Measurements from ENCODE around the gene CD48. TPM values are rescaled to one million over a fixed set of nuclear protein-coding genes. Genes with fewer than 3 reads are reported as not detected.

Gene CD48
- polyA plus RNA-seq, 1 of the 3 experiments (the other 2 are of a cell fraction), result not detected

- TF ChIP-seq GATA2 (CRISPR knock-in tag; IDR thresholded peaks at IDR 0.05), result no peak
- TF ChIP-seq MXI1 (IDR thresholded peaks at IDR 0.05; ENCODE audit: low read depth, low read length), result no peak
- no peak for TF ChIP-seq TEAD4 (IDR thresholded peaks at IDR 0.05; ENCODE audit: borderline replicate concordance, insufficient read depth)
- no peak for TF ChIP-seq ELF1 (IDR thresholded peaks at IDR 0.05)
- no peak for TF ChIP-seq TAF1 (IDR thresholded peaks at IDR 0.05; ENCODE audit: borderline replicate concordance, low read depth, low read length)
- TF ChIP-seq IRF3 (IDR thresholded peaks at IDR 0.05; ENCODE audit: low read depth, low read length), result no peak
Observed at GRCh38 chr1:160726114-160726497, 14.5 kb upstream of the CD48 start (continued).

DNA sequence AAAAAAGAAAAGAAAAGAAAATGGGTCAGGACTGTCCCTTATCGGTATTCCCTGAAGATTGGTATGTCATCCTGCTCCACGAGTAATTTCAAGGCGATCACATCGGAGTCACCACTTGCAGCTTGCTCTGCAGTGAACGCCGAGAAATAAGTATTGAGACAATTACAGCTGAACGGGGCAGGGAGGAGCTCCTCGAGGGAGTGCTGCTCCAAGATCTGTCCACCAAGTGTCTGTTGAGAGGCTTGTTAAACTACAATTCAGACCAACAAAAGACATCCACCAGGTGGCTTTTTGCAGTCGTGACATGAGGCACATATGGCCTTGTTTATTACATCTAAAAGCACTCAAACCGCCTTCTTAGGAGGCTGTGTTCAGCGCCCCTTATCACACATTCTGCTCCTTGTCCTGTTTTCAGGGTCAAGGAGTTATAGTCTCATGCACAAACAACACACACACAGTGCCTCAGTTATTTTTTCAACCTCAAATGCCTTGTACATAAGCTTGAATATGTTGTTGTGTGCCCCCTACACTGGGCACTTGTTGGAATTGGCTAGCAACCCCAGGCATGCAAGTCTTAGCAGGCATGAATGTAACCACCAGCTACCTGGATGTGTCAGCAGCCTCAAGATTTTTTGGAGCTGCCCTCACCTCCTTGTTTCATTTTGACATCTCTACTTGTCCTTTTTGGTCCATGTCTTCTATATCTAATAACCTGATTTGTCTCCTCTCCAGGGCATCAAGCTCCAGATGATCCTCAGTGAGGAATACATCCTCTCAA, 13.0 kb upstream of the CD48 start:
- no peak overlapping the region; the same call in 1 of the 2 replicates for H2AFZ ChIP-seq (ENCODE audit: low read depth)
- peak overlapping the region; percentile 1 to 17; a peak in 3 of 4 replicates for H3K4me3 ChIP-seq (ENCODE audit: low read depth in 2 of 2, low read length in 1 of 2)
- H4K20me1 ChIP-seq (ENCODE audit: insufficient read depth), result no peaks in the 10 kb centered on the region
- no peak overlapping the region for H3K27ac ChIP-seq (ENCODE audit: low read depth in 2 of 2, low read length in 1 of 2)
- H3K79me2 ChIP-seq (ENCODE audit: insufficient read depth), result no peaks in the 10 kb centered on the region
- WGBS (ENCODE audit: low lambda C conversion rate), result 29% methylated on average over 9 of the region's 11 CpGs
- peaks cover 11% of the 10 kb centered on the region for H3K27me3 ChIP-seq (ENCODE audit: insufficient read depth)
- peaks cover 3% of the 10 kb centered on the region for H3F3A ChIP-seq (replicated peaks; ENCODE audit: insufficient read depth)
- no peaks in the 10 kb centered on the region for H3K4me1 ChIP-seq (ENCODE audit: control insufficient read depth in 1 of 2, insufficient read depth in 2 of 2, low read depth in 1 of 2, low read length in 1 of 2)
- no peaks in the 10 kb centered on the region for H3K36me3 ChIP-seq (replicated peaks in 1 of 2; ENCODE audit: control insufficient read depth in 1 of 2, insufficient read depth in 2 of 2, low read length in 1 of 2)
- no peaks in the 10 kb centered on the region for H3K9me2 ChIP-seq
- TF ChIP-seq MAX (IDR thresholded peaks at IDR 0.05; ENCODE audit: low read depth) (no peak), RXRA (IDR thresholded peaks at IDR 0.05; ENCODE audit: borderline replicate concordance, low read depth) (no peak), GATA2 (CRISPR knock-in tag; IDR thresholded peaks at IDR 0.05) (no peak), MEF2A (IDR thresholded peaks at IDR 0.05; ENCODE audit: borderline replicate concordance, low read depth) (no peak), RFX5 (IDR thresholded peaks at IDR 0.05; ENCODE audit: low read length) (no peak), NFIC (IDR thresholded peaks at IDR 0.05; ENCODE audit: borderline replicate concordance) (no peak), GABPA (IDR thresholded peaks at IDR 0.05; ENCODE audit: low read depth) (no peak), POLR2AphosphoS5 (IDR thresholded peaks at IDR 0.05; ENCODE audit: low read depth, low read length) (no peak), CHD2 (IDR thresholded peaks at IDR 0.05; ENCODE audit: low read length, partially characterized antibody) (no peak), ELF1 (IDR thresholded peaks at IDR 0.05) (no peak), TEAD4 (IDR thresholded peaks at IDR 0.05; ENCODE audit: borderline replicate concordance, insufficient read depth) (no peak), RCOR1 (IDR thresholded peaks at IDR 0.05; ENCODE audit: low read length) (no peak), FOSL2 (IDR thresholded peaks at IDR 0.05; ENCODE audit: borderline replicate concordance, low read depth) (no peak)
- TF ChIP-seq, protein P1, sequence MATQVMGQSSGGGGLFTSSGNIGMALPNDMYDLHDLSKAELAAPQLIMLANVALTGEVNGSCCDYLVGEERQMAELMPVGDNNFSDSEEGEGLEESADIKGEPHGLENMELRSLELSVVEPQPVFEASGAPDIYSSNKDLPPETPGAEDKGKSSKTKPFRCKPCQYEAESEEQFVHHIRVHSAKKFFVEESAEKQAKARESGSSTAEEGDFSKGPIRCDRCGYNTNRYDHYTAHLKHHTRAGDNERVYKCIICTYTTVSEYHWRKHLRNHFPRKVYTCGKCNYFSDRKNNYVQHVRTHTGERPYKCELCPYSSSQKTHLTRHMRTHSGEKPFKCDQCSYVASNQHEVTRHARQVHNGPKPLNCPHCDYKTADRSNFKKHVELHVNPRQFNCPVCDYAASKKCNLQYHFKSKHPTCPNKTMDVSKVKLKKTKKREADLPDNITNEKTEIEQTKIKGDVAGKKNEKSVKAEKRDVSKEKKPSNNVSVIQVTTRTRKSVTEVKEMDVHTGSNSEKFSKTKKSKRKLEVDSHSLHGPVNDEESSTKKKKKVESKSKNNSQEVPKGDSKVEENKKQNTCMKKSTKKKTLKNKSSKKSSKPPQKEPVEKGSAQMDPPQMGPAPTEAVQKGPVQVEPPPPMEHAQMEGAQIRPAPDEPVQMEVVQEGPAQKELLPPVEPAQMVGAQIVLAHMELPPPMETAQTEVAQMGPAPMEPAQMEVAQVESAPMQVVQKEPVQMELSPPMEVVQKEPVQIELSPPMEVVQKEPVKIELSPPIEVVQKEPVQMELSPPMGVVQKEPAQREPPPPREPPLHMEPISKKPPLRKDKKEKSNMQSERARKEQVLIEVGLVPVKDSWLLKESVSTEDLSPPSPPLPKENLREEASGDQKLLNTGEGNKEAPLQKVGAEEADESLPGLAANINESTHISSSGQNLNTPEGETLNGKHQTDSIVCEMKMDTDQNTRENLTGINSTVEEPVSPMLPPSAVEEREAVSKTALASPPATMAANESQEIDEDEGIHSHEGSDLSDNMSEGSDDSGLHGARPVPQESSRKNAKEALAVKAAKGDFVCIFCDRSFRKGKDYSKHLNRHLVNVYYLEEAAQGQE (IDR thresholded peaks at IDR 0.05; ENCODE audit: low read depth, low read length), result no peak
- peak overlapping the region; percentile 64 for H3K4me2 ChIP-seq
- no peak for DNase-seq
- ChIA-PET POLR2A (interaction anchor here (0.5 kb wide), 1 partner anchor 433 kb away, joined by 6 read pairs; no protein-coding TSS in a partner anchor), CTCF (interaction anchor here (1.2 kb wide), 1 partner anchor 17 kb away, joined by 4 read pairs; no protein-coding TSS in a partner anchor)
- no peak overlapping the region for H3K9ac ChIP-seq
- H3K9me3 ChIP-seq, result no peaks in the 10 kb centered on the region
